ENCODE data around the gene ETS1.

Gene ETS1

DNA sequence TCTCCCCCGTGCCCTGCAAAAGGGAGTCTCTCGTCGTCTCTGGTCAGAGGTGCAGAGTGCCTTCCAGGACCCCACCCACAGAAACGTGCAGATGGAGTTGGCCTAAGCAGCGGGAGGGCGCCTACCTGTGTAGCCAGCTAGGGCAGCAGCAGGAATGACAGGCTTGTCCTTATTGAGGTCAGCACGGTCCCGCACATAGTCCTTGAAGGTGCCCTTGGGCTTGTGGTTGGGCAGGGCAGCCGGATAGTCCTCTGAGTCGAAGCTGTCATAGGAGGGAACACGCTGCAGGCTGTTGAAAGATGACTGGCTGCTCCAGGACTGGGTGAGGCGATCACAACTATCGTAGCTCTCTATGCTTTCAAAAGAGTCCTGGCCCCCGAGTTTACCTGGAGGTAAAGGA lies 107.3 kb downstream of the ETS1 start:
- DNase-seq: no peak

DNA sequence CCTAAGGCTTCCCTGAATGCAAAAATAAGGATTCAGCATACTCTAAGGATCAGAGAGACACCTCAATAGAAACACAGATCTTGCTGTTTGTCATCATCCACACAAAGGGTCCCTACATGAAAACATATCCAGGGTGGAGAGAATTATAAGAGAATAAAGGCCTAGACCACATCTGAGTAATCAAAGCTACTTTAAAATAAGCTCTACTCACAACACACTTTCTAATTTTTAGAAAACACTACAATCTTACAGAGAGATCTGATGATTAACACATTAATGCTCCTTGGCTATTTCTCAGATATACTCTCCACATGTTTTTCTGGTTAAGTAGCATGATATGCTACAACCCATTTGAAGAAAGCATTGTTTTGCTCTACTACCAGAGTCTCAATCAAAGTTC lies 108.2 kb downstream of the ETS1 start:
- no peak for DNase-seq

DNA sequence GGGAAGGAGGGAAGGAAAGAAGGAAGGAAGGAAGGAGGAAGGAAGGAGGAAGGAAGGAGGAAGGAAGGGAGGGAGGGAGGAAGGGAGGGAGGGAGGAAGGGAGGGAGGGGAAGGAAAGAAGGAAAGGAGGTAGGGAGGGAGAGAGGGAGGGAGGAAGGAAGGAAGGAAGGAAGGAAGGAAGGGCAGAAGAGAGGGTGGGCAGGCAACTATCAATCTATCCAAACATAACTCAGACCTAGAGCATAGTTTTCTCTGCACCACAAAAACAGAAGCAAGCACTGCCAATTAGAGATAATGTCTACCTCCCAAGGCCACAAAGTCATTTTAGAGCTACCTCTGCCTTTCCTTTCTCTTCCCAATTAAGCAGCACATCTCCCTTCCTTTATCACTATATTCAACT lies 109.1 kb downstream of the ETS1 start:
- DNase-seq: no peak

DNA sequence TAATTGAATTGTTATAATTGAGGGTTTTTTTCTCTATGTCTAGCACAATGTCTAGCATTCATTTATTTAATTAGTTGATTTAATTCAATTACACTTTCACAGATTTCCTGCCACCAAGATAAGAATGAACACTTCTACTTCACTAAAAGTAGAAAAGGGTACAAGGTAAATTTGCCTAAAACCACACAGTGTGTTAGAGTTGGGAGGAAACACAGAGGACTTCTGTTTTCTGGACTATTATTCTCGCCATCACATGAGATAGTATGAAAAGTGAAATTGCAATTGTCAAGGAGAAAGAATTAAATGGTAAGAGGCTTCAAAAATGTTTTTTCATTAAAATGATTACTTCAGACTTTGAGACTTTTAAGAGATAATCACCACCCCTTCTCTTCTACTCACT lies 109.5 kb downstream of the ETS1 start:
- DNase-seq: no peak

DNA sequence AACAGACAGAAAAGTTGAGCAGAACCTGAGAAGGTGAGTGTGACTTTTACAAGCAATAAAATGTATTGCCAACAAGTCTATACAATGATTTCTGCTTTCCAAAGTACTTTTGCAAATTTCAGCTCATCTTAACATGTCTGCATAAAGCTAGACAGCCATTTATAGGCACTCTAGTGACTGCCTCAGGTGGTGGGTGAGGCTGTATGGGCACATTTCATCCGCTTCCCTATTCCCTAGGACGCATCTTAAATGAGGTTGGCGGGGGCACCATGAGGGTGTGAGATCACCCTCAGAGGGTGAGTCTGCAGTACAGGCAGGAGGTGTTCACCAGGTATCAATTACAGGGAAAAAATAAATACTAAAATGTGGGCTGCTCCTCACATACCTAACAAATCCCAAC lies 110.1 kb downstream of the ETS1 start:
- no peak for DNase-seq

DNA sequence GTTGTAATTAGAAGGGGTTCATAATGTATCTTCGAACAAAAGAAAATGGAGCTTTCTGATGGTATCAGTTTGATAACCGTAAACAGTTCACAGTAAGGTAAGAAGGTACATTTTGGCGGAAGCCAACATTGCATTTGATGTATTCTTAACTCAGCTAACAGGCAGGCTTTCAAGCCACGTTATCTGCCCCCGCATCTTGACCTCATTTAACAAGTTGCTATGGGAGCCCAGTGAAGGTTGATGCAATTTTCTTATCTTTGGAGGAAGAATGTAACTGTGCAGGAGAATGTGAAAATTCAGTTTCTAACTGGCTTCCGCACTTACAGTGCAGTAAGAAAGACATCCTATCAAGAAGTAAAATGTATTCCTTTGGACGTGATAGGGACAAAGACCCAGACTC lies 110.6 kb downstream of the ETS1 start:
- DNase-seq: no peak

DNA sequence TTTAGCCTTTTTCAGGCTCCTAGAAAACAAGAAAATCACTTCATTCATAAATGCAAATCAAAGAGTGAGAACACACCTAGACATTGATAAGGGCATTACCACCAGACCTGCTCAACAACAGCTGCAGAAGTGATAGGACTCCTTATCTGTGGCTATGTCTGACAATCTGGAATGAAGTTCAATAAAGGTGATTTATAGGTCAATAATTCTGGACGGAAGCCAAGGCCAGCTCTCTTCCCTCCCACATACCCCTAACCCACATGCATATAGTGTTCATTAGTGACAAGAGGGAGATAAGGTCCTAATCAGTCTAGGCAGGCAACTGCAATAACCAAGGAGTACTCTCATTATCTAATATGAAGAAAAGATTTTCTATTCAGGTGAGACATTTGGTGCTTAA lies 111.3 kb downstream of the ETS1 start:
- DNase-seq: no peak

DNA sequence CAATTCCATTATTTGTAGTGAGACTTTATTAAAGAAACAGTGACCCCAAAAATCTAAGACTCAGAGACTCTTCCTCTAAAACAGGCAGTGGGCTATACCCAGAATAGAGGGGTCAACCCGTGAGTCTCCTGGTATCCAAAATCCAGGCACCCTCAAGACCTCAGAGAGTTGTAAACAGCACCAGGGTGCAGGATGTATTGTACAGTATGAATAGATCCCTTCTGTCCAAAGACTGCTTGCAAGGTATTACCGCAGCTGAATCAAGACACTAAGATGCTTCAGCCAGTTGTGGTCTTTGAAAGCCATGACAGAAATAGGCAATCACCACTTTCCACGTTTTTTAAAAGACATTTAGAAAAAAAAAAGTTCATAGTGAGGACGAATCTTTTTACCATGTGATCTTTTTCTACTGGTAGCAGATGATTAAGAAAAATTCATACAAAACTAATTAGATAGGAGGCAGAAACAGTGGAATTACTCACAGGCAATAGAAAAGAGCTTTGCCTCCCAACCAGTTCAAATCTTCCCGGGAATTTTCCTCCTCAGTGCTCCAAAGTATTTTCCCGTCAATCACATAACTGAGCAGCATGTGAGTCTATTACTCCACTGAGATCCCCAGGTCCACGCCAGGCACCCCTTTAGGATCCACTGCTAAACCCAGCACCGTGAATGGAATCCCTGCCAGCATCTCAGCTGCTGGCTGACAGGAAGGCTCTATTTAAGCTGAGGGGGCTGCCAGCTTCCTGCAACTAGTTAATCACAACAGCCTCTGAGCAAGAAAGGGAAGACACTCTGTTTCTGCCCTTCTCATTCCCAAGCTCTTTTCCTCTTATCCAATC lies 113.1 kb downstream of the ETS1 start:
- DNase-seq: no peak

DNA sequence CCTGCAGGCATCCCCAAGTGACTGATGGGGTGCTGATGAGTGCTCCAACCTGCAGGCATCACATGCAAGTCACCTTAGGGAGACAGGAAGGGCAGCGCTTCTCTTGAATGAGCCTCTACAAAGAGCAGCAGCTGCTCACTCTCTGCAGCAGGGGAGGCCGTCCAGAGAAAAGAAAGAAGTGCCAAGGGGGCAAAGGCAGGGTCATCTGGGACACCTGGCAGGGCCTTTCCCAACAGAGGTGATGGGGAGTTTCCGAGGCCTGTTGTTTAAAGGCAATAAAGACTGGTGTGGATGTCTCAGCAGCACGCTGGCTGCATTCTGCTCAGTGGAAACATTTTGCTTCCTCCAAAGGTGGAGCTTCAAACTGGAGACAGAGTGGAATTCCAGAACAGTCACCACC lies 113.7 kb downstream of the ETS1 start:
- no peak for DNase-seq

DNA sequence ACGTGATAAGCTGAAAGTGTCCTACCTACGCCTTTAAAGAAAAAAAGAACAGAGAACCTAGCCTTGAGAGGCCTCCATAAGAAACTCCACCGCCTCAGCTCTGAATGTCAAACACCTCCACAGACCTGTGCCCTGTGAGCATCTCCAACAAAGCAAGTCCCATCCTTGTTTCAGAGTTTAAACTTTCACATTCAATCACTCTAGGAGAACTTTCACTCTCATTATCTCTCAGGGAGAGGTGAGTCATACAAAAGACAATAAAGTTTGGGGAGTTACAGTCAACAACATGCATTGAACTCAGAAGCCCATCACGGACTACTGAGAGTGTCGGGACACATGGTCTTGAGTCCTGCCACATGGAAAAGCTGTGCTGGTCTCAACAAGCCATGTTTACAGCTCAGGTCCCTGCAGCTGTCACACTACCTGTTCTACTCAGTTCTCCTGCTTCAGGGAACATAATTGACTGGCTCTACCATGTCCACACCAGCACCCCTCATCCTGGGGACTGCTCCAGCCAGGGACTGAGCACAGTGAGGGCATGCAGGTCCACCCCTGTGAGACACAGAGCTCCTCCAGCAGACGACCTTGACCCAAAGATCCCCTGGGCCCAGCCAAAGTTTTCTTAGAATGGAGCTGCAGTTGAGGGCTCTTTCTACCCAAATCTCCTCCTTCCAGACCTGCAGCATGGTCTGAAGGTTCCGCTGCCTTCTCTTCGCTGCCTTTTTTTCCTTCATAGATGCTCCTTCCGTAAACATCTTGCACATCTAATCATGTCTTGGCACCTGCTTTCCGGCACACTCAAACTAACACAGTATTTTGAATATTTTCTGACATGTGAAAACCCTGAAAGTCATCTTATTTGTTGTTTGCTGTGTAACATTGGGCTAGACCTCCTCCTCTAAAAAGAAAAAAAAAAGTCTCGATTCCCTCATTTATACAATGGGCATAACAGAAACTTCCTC lies 114.9 kb downstream of the ETS1 start:
- no peak for DNase-seq

DNA sequence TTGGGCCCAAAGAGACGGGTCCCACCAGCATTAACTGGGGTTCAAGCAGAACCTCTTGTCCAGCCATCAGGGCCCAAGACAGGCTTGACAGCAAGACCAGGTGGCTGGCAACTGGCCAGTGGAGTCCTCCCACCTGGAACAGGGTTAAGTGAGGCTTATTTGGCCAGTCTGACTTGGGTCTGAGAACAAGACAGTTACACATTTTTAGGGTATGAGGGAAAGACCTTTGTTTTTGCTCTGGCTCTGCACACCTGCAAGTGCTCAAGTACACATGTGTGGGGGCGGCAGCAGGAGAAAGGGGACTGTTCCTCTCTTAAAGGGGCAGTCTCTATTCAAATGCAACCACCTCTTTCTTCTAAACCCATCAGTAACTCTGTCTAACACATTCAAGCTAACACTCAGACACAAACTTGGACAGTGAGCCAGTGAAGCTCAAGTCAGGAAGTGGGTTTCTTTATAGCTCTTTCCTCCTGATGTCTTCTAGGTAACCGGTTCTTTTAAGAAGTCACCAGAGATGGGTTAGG lies 116.2 kb downstream of the ETS1 start:
- no peak for DNase-seq

DNA sequence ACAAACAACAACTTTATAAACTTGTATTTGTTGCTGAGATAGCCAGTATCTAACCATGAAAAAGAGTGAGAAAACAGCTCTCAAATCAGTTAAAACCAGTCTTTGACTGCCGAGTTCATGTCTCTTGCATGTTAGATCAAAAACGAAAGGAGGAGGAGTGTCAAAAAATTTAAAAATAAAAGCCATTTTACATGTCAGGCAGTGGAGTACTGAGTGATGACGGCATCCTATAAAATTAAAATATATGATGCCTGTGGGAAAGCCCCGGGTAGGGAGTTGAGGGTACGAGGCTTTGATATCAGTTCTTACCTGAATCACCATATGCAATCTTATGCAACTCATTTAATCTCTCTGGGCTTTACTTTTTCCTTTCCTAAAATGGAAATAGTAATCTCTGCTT lies 117.3 kb downstream of the ETS1 start:
- DNase-seq: no peak

DNA sequence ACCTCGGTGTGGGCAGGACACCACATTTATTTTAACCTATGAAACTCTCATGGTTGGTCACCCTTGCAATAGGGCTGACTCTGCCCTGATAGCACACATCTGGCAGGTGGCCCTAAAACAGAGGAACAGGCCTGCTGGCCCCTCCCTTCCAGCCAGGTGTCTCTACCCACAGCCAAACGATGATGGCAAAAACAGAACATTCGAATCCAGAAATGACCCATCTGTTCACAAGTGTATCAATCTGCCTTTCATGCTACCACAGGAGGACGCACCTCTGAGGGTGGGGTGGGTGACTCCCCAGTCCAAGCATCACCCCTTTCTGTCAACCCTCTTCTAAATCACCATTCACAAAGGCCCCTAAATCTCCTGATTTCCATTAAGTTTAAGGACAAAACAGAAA lies 118.1 kb downstream of the ETS1 start:
- no peak for DNase-seq

DNA sequence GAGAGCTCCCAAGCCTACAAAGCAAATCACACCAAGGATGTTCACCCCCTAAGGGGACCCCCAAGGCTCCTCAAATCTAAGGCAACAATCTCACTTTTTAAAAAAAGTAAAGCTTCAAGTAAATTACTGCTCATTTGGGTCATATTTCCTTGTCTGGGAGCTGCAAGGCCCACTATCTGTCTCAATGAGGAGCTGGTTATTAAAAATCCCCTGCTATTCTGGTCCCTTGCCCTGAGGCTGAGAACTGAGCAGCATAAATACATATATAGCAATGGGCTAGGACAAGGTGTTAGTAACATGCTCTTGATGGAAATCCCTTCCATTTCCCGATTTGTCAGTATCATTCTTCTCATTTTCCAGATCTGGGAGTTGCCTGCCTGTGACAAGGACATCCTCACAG lies 119.2 kb downstream of the ETS1 start:
- DNase-seq: no peak

DNA sequence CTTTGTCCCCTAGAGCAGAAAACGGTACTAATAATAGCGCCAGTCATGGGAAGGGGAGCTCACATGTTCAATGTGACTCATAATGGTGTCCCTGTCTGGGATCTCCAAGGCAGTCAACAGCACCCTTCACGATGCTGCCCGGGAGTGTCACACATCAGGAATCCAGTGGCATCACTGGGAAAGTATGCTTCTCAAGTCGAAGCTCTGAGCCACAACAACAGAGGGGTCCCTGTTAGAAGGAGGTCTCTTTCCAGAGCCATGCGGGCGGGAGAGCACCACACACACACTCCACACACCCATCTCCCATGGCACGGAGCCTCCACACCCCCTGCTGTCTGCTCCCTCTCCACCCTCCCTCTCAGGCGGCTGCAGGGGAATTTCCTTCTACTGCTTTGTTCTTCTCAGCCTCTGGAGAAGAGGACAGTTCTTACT lies 119.7 kb downstream of the ETS1 start:
- peak; percentile 98 for DNase-seq

DNA sequence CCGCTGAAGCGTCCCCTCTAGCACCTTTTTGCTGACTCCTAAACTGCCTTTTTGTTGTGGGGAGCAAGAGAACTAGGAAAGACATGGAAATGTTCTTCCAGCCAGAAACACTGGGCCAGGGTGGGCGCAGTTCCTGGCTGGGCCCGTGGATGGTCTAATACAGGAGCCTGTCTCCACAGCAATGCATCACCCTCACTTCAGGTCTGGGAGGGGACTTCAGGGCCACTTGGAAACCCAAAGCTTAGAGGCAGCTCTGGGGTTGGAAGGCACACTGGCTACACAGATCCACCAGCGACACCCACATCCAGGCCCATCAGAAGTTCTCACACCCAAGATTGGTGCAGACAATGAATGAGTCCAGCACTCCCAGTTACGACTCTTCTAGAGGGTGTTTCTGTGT lies 120.3 kb downstream of the ETS1 start:
- no peak for DNase-seq

DNA sequence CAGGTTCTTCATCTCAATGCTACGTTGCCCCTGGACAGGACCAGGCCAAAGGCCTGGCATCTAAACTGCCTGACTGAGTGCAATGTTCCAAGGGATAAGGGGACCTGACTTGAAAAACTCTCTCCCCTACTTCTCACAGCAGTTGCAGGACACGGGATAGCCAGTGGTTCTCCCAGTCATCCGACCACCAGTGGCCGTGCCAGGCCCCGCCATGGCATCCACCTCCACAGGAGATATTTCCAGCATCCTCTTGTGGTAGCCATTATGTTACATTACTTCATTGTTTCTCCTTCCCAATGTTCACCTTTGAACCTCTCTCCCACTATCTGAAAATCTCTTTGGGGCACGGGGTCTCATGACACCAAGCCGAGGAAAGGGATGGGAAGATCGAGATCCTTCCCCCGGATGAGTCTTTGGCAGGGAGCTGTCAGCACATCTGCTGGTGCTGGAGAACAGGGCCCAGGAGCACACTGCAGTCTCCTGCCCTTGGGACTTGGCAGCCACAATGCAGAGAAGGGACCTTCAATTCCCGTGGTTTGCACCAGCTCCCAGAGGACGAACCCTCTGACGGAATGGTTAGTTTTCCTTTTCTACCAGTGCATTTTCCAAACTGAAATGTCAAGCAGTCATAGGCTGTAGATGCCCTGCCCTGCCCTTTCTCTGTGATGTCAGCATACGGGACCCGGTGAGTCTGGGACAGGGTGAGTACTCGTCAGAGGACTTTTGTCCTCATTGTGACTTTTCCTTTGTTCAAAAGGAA lies 121.2 kb downstream of the ETS1 start:
- no peak for DNase-seq

DNA sequence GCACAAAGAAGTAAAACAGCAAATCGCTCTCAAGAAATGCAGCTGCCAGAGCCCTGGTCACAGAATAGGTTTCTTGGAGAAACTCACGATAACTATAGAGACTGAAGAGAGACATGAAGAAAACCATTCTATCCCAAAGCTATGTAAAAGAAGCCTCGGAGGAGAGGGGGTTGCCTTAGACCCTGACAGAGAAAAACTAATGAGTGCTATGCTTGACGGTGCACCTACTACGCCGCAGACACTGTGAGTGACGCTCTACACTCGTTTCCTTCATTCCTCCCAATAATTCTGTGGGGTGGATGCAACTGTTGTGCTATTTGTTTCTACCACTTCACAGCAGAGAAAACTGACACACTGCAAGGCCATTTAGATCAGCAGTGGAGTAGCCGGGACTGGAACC lies 121.8 kb downstream of the ETS1 start:
- no peak for DNase-seq

DNA sequence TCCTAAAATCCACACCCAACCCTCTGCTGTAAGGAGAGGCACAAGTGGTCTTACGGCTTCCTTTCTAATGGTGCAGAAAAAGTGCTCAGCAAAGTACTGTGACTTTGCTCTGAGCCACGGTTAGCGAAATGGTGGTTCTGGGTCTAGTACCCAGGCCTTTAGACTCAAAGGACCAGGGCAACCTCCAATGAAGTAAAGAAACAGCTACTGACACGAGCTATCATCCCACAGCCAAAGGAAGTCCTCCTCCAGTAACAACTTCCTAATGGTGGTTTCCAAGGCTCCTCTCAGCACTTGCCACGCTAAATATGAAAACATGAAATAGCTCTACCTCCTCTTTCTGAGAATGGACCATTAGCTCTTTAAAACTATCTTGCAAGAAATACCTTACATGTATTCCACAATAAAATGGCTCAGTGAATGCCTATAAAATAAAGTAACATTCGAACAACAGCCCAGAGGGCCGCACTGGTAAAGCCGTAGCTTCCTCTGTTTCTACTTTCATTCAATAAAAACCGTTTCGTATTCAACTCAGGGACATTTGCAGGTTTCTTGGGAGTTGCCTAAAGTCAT lies 122.4 kb downstream of the ETS1 start:
- DNase-seq: no peak

DNA sequence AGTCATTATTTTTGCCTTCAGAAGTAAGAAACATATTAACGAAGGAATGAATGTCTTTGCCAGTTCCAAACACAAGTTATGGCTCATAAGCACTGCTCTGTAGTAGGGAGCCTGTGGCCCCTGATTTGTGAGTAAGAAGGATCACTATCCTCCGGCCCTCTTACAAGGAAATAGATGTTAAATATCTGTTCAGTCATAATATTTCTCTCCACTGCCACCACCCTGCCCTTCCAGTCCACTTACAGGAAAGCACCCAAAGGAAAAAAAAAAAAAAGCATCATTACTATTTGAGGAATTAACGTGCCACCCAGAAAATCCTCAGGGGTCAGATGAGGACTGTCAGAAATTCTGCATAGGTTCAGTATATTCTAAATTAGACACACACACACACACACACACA lies 123.4 kb downstream of the ETS1 start:
- no peak for DNase-seq

DNA sequence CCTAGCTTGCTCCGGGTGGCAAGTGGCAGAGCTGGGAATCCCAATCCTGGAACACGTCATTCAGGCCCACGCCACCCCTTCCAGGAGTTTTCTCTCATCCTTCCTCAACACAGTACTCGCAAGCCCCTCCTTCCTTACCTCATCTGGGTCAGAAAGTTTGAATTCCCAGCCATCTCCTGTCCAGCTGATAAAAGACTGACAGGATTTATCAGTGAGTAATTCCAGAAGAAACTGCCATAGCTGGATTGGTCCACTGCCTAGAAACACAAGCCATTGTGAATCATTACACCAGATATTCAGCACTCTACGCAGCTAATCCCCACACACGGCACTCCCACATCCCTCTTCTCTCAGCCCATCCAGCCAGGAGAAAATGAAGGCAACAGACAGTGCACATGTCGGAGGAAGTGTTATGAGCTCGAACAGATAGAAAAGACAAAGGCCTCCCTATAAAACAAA lies 124.0 kb downstream of the ETS1 start:
- peak; percentile 88 for DNase-seq

DNA sequence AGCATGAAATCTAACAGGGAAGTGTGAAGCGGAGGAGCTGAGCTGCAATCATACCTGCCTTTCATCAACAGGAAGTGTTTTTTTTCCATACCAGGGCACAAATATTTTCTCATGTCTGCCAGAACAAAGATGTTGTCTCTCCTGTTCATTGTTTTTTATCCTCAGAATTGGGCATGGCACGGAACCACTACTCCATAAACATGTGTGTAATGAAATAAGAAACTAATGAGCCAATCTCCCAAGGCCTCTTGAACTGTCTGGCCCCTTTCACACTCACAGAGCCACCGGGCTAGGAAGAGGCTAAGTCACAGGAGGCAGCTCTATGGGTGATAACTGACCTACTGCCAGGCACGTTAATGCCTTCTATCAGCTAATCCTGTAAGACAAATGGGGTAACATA lies 124.4 kb downstream of the ETS1 start:
- DNase-seq: no peak

Data from fibroblast of skin of abdomen (primary cell).